Heart left ventricle (tissue), 16 donors: ENCODE data around the gene MUC6. TPM values are rescaled to one million over a fixed set of nuclear protein-coding genes. Genes with fewer than 3 reads are reported as not detected.

Experiments
- ATAC-seq, 4 donors: fragments of 200-7000 bp; cut with Tn5 transposase; one replicate each; pipeline ENCODE4 v1.9.1; 2020 to 2022; ENCODE audit warnings: moderate library complexity in 4 of 4, mild to moderate bottlenecking in 3 of 4, moderate number of reproducible peaks in 1 of 4
- DNase-seq, 5 donors: peaks; one replicate each; pipeline ENCODE4 v3.0.0-alpha.2; 2020
- H3K27ac ChIP-seq, 12 donors: fragments of 200-600 bp; sonication (generic) in 4 of 12; one replicate each; pipeline versions ENCODE4 v1.5.0 to v1.8.0; 2016 to 2022; ENCODE audit warnings: mild to moderate bottlenecking in 2 of 12
- H3K27me3 ChIP-seq, 9 donors: fragments of 200-600 bp; sonication (generic) in 2 of 9; one replicate each; pipeline versions ENCODE4 v1.5.1 to v1.8.0; 2016 to 2022; ENCODE audit warnings: mild to moderate bottlenecking in 3 of 9
- H3K36me3 ChIP-seq, 9 donors: fragments of 200-600 bp; sonication (generic) in 2 of 9; one replicate each; pipeline versions ENCODE4 v1.5.0 to v1.8.0; 2018 to 2022; ENCODE audit warnings: mild to moderate bottlenecking in 2 of 9
- H3K4me1 ChIP-seq, 12 donors: fragments of 200-600 bp; sonication (generic) in 4 of 12; one replicate each; pipeline versions ENCODE4 v1.5.0 to v1.8.0; 2016 to 2022; ENCODE audit warnings: mild to moderate bottlenecking in 3 of 12
- H3K4me3 ChIP-seq, 12 donors: fragments of 200-600 bp; sonication (generic) in 4 of 12; one replicate each; pipeline versions ENCODE4 v1.5.0 to v1.8.0; 2017 to 2022; ENCODE audit warnings: mild to moderate bottlenecking in 9 of 12, moderate library complexity in 4 of 12
- H3K9me3 ChIP-seq, 12 donors: fragments of 200-600 bp; sonication (generic) in 4 of 12; one replicate each; pipeline versions ENCODE4 v1.5.0 to v1.8.0; 2016 to 2022; ENCODE audit warnings: mild to moderate bottlenecking in 1 of 12
- CTCF ChIP-seq, 12 donors: fragments of 200-600 bp; sonication (generic) in 4 of 12; IDR thresholded peaks; one replicate each; pipeline versions ENCODE4 v1.5.0 to v1.8.0; 2018 to 2022; ENCODE audit warnings: antibody characterized with exemption in 12 of 12, mild to moderate bottlenecking in 5 of 12
- POLR2A ChIP-seq, 2 donors: fragments of 450-650 bp; IDR thresholded peaks; one replicate each; pipeline ENCODE4 v1.6.1; 2017; ENCODE audit warnings: antibody characterized with exemption in 2 of 2, mild to moderate bottlenecking in 2 of 2, moderate library complexity in 2 of 2
- WGBS, 4 donors: extraction: QIAGEN DNeasy Blood & Tissue Kit in 2 of 4; methylation state at CpG; one replicate each; pipeline versions ENCODE4 v1.1.5 to v1.1.7; 2013 to 2018; 5-methylcytosine and 5-hydroxymethylcytosine counted together
- intact Hi-C, 10 donors: fragments of 100-400 bp; cut with DNase I; formaldehyde crosslinking; loops; one replicate each; pipeline versions ENCODE4 v1.11.1 to v1.14.2; 2022
- polyA plus RNA-seq, 2 donors: library from polyadenylated mRNA; stranded (reverse); fragments of 200-250 nt; gene quantifications; one replicate each; pipeline ENCODE4 v1.2.3, GENCODE V29; 2013
- total RNA-seq, 9 donors: library from RNA; depleted of rRNA in 2 of 9; stranded (reverse); fragments of >200 nt in 2 of 9; fragmentation: NEBNext Ultra II Directional in 3 of 9; extraction: Animal tissue kit (Norgen Biotek cat#: 25700) in 3 of 9; gene quantifications; one replicate each; pipeline versions ENCODE4 v1.1.0 to v1.2.4, GENCODE V29; 2016 to 2023
- donor health status: ischemic (EF 13 %, LVEDD 7.1; RV severe dilation, severe dysfunction).
- donor health status: healthy with polysubstance abuse.
- donor health status: DM: no; HTN: yes; CAD: no.
- donor health status: DM: no; HTN: no; CAD: no.
- donor health status: ischemic (EF 25% LVEDD 6.9; RV normal size, moderate dysfunction).
- donor health status: ischemic (EF 25% LVEDD 5.7; RV mildly dilated, moderate dysfunction).
- donor health status: healthy.
- donor health status: DM: yes; HTN: yes; CAD: no.
- donor health status: ischemic (EF 35%, LVEDD 5.7; RV mildly dilated, moderate dysfunction).
- donor health status: nonischemic (EF 11% LVEDD 7.7; RV severe dilation, severe dysfunction).
- donor health status: DM: yes; HTN: yes; CAD: no.
- donor health status: PGD.
- donor health status: ischemic (EF 29% LVEDD 5.4; RV normal size, mild dysfunction).
- donor health status: nonischemic (EF 23%, LVEDD 6.1; RV moderate dilation, normal function).

MUC6 gene
- total and polyA plus RNA-seq, 11 donors = 0.04 to 0.06 TPM; not detected in 9

- H3K27ac ChIP-seq = no peak overlapping the region
- H3K36me3 ChIP-seq = no peaks in the 10 kb centered on the region
- WGBS, 4 donors = 93 to 97% (median 94%) methylated on average over 27 to 28 of the region's 28 CpGs
- TF ChIP-seq POLR2A (IDR thresholded peaks at IDR 0.05) (no peak), CTCF (IDR thresholded peaks at IDR 0.05) (no peak)
- no peaks in the 10 kb centered on the region for H3K9me3 ChIP-seq
- H3K27me3 ChIP-seq = no peaks in the 10 kb centered on the region
- DNase-seq = no peak
- H3K4me3 ChIP-seq = no peak overlapping the region
- ATAC-seq = no peak
- H3K4me1 ChIP-seq = no peaks in the 10 kb centered on the region
- intact Hi-C loops = no loop called here
Measured at GRCh38 chr11:1022908-1023810, 13.4 kb downstream of the MUC6 start.

- H3K36me3 ChIP-seq = no peaks in the 10 kb centered on the region
- TF ChIP-seq POLR2A (IDR thresholded peaks at IDR 0.05) = no peak
- no peak for TF ChIP-seq CTCF (IDR thresholded peaks at IDR 0.05)
- H3K27me3 ChIP-seq = no peaks in the 10 kb centered on the region
- H3K4me3 ChIP-seq = no peak overlapping the region
- 93 to 98% (median 97%) methylated on average over 7 of the region's 7 CpGs for WGBS, 4 donors
- no peak overlapping the region for H3K27ac ChIP-seq
- intact Hi-C loops = no loop called here
- DNase-seq (no peak), ATAC-seq (no peak)
- no peaks in the 10 kb centered on the region for H3K4me1 ChIP-seq
- H3K9me3 ChIP-seq = no peaks in the 10 kb centered on the region
Measured at GRCh38 chr11:1022411-1022810, 14.1 kb downstream of the MUC6 start.

GRCh38 chr11:1020211-1020905, 16.2 kb downstream of the MUC6 start:
- H3K4me3 ChIP-seq = no peak overlapping the region
- H3K27ac ChIP-seq = no peak overlapping the region
- H3K27me3 ChIP-seq = no peaks in the 10 kb centered on the region
- 89 to 95% (median 92%) methylated on average over 8 to 19 of the region's 19 CpGs for WGBS, 4 donors
- DNase-seq (no peak), ATAC-seq (no peak)
- H3K36me3 ChIP-seq = no peaks in the 10 kb centered on the region
- intact Hi-C loops = no loop called here
- TF ChIP-seq POLR2A (IDR thresholded peaks at IDR 0.05) (no peak), CTCF (IDR thresholded peaks at IDR 0.05) (no peak)
- H3K4me1 ChIP-seq = no peaks in the 10 kb centered on the region
- no peaks in the 10 kb centered on the region for H3K9me3 ChIP-seq

DNA sequence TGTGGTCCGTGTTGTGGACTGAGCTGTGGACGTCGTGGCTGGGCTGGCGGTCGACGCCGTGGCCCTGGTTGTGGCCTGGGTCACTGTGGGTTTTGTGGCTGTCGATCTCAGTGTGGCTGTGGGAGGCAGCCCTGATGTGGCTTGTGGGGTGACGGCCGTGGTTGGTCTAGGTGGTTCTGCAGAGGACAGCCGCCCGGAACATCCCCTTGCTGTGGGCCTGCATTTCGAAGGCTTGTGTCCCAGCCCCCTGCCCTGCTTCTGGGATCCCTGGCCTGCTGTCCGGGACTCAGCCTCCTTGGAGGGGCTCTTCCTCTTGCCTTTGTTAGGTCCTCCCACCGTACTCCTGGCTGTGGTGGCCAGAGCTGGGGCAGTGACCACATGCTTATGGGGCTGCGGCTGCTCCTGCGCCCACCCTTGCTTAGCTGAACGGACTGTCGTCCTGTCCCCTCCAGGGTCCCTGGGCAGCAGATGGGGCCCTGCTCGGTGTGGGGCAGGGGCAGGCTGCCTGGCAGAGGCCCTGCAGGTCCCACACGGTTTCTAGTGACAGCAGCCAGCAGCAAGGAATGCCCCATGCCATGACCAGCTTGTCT, 17.1 kb downstream of the MUC6 start:
- Histone ChIP-seq H3K27ac (no peak overlapping the region), H3K4me1 (no peaks in the 10 kb centered on the region), H3K27me3 (no peaks in the 10 kb centered on the region), H3K4me3 (no peak overlapping the region), H3K36me3 (no peaks in the 10 kb centered on the region), H3K9me3 (no peaks in the 10 kb centered on the region)
- intact Hi-C loops = no loop called here
- ATAC-seq (no peak), DNase-seq (no peak)
- TF ChIP-seq POLR2A (IDR thresholded peaks at IDR 0.05) (no peak), CTCF (IDR thresholded peaks at IDR 0.05) (no peak)
- WGBS, 4 donors = 85 to 91% (median 88%) methylated on average over 17 to 21 of the region's 21 CpGs
